GM21825 (cell line): ENCODE data around the gene WDTC1.

Experiments used
- ATAC-seq: cut with Tn5 transposase; IDR thresholded peaks from one replicate; pipeline ENCODE4 v1.9.1; 2021; ENCODE audit warnings: mild to moderate bottlenecking, moderate library complexity; ENCODE audit not compliant: unreplicated experiment

Gene WDTC1

GRCh38 chr1:27300341-27301051 lies 66.1 kb downstream of the WDTC1 start:
- peak; percentile 50 for ATAC-seq

- no peak for ATAC-seq
These were observed 66.6 kb downstream of the WDTC1 start for GRCh38 chr1:27301052-27301422.

GRCh38 chr1:27301582-27302199 lies 67.3 kb downstream of the WDTC1 start:
- no peak for ATAC-seq

- ATAC-seq: no peak
These were observed 68.2 kb downstream of the WDTC1 start for GRCh38 chr1:27302612-27303011.

- no peak for ATAC-seq
These were observed 69.1 kb downstream of the WDTC1 start for GRCh38 chr1:27303509-27303908.

GRCh38 chr1:27306071-27306470 lies 71.6 kb downstream of the WDTC1 start:
- ATAC-seq: no peak

GRCh38 chr1:27306892-27307761 lies 72.7 kb downstream of the WDTC1 start:
- no peak for ATAC-seq

GRCh38 chr1:27307874-27308598 lies 73.6 kb downstream of the WDTC1 start:
- no peak for ATAC-seq

GRCh38 chr1:27314169-27314568 lies 79.7 kb downstream of the WDTC1 start:
- ATAC-seq: no peak

- no peak for ATAC-seq
These were observed 80.3 kb downstream of the WDTC1 start for GRCh38 chr1:27314737-27315136.

- ATAC-seq: no peak
These were observed 82.4 kb downstream of the WDTC1 start for GRCh38 chr1:27316860-27317259.

GRCh38 chr1:27318136-27318535 lies 83.7 kb downstream of the WDTC1 start:
- ATAC-seq: no peak

- ATAC-seq: no peak
These were observed 84.2 kb downstream of the WDTC1 start for GRCh38 chr1:27318596-27318995.

- ATAC-seq: peak; percentile 93
These were observed 87.6 kb downstream of the WDTC1 start, which contains the start of gene TMEM222 for GRCh38 chr1:27321813-27322568. Gene TMEM222, plus strand, starts transcription at chr1:27322163. Its CDS starts 35 bp downstream, at chr1:27322198.

GRCh38 chr1:27322569-27323240 lies 88.3 kb downstream of the WDTC1 start:
- no peak for ATAC-seq

GRCh38 chr1:27325286-27325685 lies 90.9 kb downstream of the WDTC1 start:
- ATAC-seq: no peak

- no peak for ATAC-seq
These were observed 93.5 kb downstream of the WDTC1 start for GRCh38 chr1:27327964-27328363.

- no peak for ATAC-seq
These were observed 96.4 kb downstream of the WDTC1 start for GRCh38 chr1:27330786-27331185.

- no peak for ATAC-seq
These were observed 97.0 kb downstream of the WDTC1 start for GRCh38 chr1:27331426-27331825.

- ATAC-seq: no peak
These were observed 97.5 kb downstream of the WDTC1 start for GRCh38 chr1:27331922-27332321.
